ENCODE measurements around the gene RGS6.

DNA sequence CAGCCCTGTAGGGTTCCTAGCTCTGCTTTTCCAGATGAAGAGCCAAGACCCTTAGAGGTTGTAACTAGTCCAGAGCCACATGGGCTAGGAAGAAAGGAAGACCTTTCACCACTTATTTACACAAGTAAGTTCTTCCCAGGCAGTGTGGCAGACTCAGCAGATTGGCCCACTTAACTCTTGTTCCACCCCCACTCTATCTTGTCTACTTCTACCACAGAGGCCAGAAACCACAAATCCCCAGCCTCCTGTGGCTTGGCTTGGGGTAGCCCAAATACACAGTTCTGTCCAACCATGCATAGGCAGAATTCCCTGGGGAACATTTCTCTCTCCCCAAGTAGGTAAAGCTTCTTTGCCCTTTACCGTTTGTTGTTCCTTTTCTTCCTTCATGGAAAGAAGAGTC is 383.5 kb downstream of the RGS6 start:
- TF ChIP-seq, protein P1, sequence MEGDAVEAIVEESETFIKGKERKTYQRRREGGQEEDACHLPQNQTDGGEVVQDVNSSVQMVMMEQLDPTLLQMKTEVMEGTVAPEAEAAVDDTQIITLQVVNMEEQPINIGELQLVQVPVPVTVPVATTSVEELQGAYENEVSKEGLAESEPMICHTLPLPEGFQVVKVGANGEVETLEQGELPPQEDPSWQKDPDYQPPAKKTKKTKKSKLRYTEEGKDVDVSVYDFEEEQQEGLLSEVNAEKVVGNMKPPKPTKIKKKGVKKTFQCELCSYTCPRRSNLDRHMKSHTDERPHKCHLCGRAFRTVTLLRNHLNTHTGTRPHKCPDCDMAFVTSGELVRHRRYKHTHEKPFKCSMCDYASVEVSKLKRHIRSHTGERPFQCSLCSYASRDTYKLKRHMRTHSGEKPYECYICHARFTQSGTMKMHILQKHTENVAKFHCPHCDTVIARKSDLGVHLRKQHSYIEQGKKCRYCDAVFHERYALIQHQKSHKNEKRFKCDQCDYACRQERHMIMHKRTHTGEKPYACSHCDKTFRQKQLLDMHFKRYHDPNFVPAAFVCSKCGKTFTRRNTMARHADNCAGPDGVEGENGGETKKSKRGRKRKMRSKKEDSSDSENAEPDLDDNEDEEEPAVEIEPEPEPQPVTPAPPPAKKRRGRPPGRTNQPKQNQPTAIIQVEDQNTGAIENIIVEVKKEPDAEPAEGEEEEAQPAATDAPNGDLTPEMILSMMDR (IDR thresholded peaks at IDR 0.05; ENCODE audit: insufficient read depth, low read depth, low read length), result no peak
- no peak for TF ChIP-seq EZH2 (IDR thresholded peaks at IDR 0.05; ENCODE audit: insufficient read depth, low read length)

Data from astrocyte (in vitro differentiated cells and primary cell).